ENCODE results near the gene CBLB.

Gene CBLB

DNA sequence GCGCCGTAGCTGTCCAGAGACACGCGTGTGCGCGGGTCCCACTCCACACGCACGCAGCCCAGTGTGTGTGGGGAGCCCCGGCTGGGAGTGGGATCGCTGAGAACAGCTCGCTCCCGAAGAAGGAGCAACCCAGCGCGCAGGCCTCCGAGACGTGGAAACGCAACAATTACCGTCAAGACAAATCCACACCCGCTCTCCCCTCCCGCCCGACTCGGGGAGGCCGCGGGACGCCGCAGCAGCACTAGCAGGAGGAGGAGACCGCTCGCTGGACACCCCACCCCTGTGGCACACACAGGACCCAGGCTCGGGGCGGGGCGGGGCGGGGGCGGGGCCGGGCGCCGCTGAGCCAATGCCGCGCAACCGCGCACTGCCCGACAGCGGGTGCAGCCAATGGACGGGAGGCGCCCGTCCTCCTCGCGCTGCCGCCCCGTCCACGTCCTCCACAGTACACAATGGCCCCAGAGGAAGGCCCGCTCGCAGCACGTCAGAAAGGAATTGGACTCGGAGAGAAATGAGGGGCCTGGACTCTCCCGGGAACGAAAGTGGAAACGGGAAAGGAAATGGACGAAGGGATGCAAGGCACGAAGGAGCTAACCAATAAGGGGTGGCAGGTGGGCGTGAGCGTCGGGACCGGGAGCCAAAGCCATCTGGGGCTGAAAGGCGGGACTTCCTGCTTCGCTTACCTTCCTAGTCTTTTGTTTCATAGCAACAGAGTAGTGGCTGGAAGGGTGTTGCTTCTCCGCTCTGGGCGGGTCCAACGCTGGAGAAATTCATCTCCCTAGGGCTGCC lies at the start of gene CBLB:
Gene CBLB, minus strand, starts transcription at position 271 of the 789 bp plus-strand sequence. CDS start 1,435 bp downstream, outside the sequence.
- peak; percentile 95 for DNase-seq (ENCODE audit: low spot score)

DNA sequence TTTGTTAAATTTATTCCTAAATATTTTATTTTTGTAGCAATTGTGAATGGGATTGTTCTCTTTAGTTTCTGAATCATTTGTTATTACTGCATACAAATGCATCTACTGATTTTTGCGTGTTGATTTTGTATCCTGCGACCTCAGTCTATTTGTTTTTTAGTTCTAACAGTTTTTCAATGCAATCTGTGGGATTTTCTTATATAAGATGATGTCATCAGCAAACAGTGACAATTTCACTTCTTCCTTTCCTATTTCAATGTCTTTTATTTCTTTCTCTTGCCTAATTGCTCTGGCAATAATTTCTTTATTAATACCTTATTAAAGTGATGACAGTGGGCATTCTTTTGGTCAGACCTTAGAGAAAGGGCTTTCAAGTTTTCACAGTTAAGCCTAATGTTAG lies 48.0 kb upstream of the CBLB start:
- no peak for DNase-seq (ENCODE audit: low spot score)

DNA sequence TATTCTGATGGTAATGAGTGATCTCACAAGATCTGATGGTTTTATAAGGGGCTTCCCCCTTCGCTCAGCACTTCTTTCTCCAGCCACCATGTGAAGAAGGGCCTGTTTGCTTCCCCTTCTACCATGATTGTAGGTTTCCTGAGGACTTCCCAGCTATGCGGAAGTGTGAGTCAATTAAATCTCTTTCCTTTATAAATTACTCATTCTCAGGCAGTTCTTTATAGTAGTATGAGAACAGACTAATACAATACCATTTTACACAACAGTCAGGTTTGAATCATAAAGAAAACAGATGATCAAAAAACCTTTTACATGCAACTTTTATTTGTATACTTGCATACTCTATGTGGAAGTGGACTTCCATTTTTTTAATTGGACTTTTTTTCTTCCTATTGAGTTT lies 46.7 kb upstream of the CBLB start:
- no peak for DNase-seq (ENCODE audit: low spot score)

DNA sequence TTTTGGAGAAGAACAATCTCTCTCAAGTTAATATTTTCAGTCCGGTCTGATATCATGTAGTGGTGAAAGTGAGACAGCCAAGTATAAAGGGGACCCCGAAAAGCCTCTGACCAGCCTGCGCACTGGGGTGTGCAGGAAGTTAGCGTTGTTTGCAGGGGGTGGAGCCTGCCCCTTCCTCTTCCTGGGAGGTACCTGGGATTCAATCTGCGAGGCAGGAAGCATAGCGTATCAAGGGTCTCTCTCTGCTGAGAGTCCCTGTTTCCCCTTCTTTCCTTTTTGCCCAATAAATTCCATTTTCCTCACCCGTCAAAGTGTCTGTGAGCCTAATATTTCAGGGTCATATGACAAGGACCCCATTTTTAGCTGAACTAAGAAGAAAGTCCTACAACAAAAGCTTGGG lies 44.8 kb upstream of the CBLB start:
- DNase-seq (ENCODE audit: low spot score) = no peak

GRCh38 chr3:105912891-105913290 lies 44.1 kb upstream of the CBLB start:
- no peak for DNase-seq (ENCODE audit: low spot score)

- DNase-seq (ENCODE audit: low spot score) = no peak
Observed at GRCh38 chr3:105911496-105911895, 42.7 kb upstream of the CBLB start.

GRCh38 chr3:105907777-105908176 lies 39.0 kb upstream of the CBLB start:
- peak; percentile 28 for DNase-seq (ENCODE audit: low spot score)

GRCh38 chr3:105906836-105907235 lies 38.0 kb upstream of the CBLB start:
- DNase-seq (ENCODE audit: low spot score) = no peak

- DNase-seq (ENCODE audit: low spot score) = no peak
Observed at GRCh38 chr3:105906345-105906744, 37.5 kb upstream of the CBLB start.

- DNase-seq (ENCODE audit: low spot score) = no peak
Observed at GRCh38 chr3:105905328-105905727, 36.5 kb upstream of the CBLB start.

- DNase-seq (ENCODE audit: low spot score) = no peak
Observed at GRCh38 chr3:105904678-105905284, 36.0 kb upstream of the CBLB start.

DNA sequence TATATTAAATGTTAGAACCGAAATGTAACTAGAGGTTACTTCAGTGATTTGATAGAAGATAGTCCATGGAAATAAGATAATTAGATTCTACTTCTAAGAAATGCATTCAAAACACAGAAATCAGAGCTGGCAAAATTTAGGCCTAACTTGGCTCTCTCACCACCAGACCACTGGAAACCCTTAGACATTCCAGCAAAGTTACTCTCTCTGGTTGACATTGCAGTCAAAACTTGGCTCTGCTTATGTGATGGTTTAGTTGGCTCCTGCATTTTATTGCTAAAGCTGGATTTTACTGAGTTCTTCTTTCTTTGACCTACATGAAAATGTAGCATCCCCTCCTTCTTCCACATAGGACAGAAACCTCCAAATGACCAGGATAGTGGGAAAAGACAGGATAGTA lies 35.4 kb upstream of the CBLB start:
- no peak for DNase-seq (ENCODE audit: low spot score)

DNA sequence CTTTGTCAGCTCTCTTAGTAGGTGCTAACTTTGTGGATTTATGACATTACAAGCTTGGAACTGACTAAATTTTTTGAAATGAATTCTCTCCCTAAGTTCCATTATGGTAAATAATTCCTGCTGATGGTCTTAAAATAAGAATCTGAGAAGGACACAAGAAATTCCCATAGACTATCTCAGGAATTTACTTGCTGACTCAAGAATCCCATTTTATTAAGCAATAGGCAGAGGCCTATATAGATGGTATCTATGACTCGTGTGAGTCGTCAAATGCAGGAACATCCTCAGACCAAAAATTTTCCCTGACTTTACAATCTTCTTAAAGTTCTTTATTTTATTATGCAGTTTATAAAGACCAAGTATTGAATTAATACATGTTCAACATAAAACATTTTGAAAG lies 30.7 kb upstream of the CBLB start:
- DNase-seq (ENCODE audit: low spot score) = no peak

- DNase-seq (ENCODE audit: low spot score) = no peak
Observed at GRCh38 chr3:105891101-105891500, 22.3 kb upstream of the CBLB start.

DNA sequence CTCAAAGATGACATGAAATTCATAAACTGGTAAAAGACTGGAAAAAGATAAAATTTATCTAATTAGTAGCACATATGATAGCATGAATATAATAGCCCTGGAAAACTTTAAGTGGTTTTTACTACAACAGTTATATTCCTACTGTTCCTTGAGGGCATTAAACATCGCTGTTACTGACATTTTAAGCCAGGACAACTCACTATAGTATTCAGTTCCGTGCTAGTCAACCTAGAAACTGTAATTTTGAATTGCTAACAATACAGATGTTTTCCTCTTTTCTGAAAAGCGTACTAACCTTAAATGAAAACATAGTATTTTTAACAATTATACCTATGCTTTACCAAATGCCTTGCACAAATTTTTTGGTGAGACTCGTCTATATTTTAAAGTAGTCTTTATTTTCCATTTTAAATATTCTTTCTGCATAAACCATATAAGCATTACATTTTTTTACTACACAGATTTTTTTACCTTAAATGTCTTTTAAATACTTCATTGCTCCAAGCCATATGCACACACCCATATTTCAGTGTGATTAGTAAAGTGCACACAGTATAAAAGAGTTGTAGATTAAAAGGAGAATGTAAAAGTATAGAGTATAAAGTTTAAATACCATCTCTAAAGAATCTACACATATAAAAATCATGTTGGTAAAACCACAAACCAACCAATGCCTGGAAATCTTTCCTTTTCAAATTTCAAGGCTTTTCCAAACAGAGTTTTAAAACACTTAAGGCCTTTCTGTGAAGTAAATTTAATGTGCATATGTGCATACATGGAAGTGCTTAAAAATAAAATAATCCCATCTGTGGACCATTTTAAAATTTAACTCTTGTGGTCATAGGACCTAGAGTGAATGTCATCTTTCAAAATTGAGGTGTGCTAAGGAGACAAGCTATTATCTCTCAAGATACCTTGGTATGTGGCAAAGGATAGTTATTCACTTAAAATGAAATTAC lies 20.1 kb upstream of the CBLB start:
- no peak for DNase-seq (ENCODE audit: low spot score)

GRCh38 chr3:105885256-105885655 lies 16.4 kb upstream of the CBLB start:
- no peak for DNase-seq (ENCODE audit: low spot score)

DNA sequence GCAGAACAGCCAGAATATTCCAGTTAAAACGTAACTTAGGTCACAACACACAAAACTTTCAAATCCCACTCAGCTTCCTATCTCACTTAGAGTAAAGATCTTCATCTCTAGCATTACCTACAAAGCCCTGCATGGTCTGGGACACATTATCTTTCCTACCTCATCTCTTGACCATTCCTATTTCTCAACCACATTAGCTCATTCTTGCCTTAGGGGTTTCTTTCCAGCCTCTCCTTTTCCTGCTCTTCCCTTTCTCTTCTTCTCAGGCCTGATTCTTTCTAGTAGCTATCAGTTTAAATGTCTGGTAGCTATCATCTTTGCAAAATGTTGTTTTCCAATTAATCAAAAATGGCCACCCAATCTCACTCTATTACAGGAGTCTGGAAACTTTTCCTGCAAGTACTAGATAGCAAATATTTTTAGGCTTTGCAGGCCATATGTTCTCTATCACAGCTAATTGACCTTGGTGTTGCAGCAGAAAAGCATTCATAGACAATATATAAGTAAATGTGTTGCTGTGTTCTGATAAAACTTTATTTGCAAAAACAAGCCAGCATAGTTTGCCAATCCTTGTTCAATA lies 15.1 kb upstream of the CBLB start:
- DNase-seq (ENCODE audit: low spot score) = no peak

DNA sequence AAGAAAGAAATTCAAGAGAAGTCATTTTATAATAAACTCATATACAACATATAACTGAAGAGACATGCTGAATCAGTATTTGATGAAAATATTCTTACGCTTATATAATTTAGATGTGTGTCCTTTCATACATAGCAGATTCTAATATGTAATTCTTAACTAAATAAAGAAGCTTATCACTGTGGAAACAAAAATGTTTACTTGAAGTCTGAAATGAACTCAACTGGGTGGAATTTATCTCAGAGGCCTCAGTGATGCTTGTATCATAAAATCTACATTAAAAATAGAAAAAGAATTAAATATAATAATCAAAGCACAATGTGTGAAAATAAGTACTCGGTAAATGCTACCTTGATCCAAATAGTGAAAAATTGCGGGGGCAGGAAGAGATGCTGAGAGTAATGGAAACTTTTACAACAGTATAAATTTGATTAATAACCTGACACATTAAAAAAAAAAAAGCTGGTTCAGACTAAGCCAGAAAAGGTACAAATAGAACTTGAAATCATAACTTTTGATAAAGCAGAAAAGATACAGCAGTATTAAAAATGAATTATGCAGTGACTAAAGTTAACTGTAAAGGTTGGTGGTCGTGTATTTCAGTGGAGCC lies 12.0 kb upstream of the CBLB start:
- DNase-seq (ENCODE audit: low spot score) = no peak

DNA sequence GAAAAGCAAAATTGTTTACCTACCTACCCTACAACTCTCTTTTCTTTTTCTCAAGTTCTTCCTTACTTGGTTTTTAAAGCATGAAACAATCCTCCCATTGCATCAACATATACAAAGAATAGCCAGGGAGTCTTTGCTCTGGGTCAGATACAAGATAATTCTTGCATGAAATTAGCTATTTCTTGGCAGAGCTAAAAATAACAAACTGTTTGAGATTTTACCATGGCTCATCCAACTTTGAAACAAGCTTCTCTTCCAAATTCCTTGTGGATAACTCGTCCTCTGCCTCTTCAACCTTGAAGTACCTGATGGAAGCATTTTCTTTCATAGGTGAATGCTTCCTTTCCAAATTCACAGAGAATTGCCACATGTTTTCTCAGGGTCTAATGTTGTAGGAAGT lies 9.2 kb upstream of the CBLB start:
- DNase-seq (ENCODE audit: low spot score) = no peak

DNA sequence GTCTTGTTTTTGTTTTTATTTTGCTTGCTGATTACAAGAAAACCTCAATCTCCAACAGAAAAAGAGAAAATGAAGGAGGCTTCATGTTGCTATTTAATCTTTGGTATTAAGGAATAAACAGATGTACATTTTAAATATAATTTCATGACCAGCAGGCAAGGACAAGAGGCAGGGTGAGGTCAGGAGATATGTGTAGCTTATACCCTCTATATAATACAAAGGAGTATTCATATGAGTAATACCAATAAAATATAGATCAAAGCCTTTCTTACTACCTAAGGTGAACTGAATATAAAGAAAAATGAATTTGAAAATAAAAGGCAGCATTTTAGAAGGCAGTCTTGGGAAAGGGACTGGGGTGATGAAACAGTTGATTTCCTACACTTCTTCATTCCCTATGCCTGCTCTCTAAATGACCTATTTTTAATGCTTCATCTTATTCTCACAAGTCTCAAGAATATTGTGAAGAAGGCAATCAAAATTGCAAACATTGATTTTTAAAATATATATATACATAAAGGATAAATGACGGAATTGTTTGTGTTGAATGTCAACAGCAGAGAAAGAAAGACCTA lies 8.6 kb upstream of the CBLB start:
- no peak for DNase-seq (ENCODE audit: low spot score)

DNA sequence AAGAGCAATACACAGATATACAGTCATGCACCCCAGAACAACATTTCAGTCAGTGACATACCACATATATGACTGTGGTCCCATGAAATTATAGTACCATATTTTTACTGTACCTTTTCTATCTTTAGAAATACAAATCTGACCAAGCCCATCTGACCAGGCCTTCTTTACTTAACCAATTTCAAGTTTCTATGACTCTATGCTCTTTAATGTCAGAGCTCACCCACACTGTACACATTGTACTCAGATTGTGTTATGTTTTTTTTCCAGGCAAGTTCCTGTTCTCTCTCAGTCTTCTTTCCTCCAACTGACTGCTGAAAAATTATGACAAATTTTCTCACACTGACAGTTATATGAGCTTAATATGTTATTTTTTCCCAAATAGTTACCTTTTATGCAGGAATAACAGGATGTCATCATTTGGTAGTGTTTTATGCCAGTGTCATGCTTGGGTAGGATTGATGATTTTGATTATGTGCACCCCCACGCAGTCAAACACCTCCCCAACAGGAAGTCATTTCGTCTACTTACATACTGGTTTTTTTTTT lies 8.0 kb upstream of the CBLB start:
- no peak for DNase-seq (ENCODE audit: low spot score)
